IMR-90 (cell line): ENCODE data around the gene M6PR. TPM values are rescaled to one million over a fixed set of nuclear protein-coding genes. Genes with fewer than 3 reads are reported as not detected.
A peak's percentile ranks its signal among the peaks of the same experiment; 100 is the strongest.
"Not testable (repeated sequence)": the region's sequence is repeated elsewhere in the genome, so short reads cannot be mapped to it uniquely, and the experiment has no call there.

Experiments used
- ATAC-seq: fragments of 200-7000 bp; cut with Tn5 transposase; 2 replicates; pipeline ENCODE4 v1.9.1; 2020; ENCODE audit warnings: low read depth, mild to moderate bottlenecking, moderate library complexity
- BruUV-seq: library from RNA; stranded (reverse); fragments of 400-500 nt; replicated peaks from 2 replicates; lab custom pipeline; 2021; lab: Mats Ljungman, UMichigan
- CTCF ChIA-PET: fragments of 300-600 bp; formaldehyde crosslinking; extraction: SDS; loops from one replicate; lab custom pipeline; 2021; ENCODE audit warnings: antibody characterized with exemption; lab: Yijun Ruan, JAX
- POLR2A ChIA-PET: fragments of 300-600 bp; sonication (Branson Sonifier 250); formaldehyde crosslinking; loops from one replicate; lab custom pipeline; 2022; ENCODE audit warnings: antibody characterized with exemption; ENCODE audit not compliant: unreplicated experiment; lab: Charles Lee
- DNase-seq: peaks from one replicate; pipeline ENCODE4 v3.0.0; 2013
- H2AFZ ChIP-seq: replicated peaks from 2 replicates; pipeline ENCODE3; 2013; ENCODE audit warnings: low read length, mild to moderate bottlenecking; ENCODE audit not compliant: poor library complexity
- H2AK5ac ChIP-seq: 2 replicates; pipeline ENCODE4 v1.6.1; 2013; ENCODE audit warnings: low read depth, low read length, inconsistent platforms
- H2AK9ac ChIP-seq: replicated peaks from 2 replicates; pipeline ENCODE3; 2013; ENCODE audit warnings: mild to moderate bottlenecking, low read depth, low read length, moderate library complexity; ENCODE audit not compliant: poor library complexity
- H2BK120ac ChIP-seq: 2 replicates; pipeline ENCODE4 v1.6.1; 2013; ENCODE audit warnings: low read depth, low read length, inconsistent platforms
- H2BK15ac ChIP-seq: 3 replicates; pipeline ENCODE4 v1.6.1; 2013; ENCODE audit warnings: low read depth, low read length, inconsistent platforms
- H2BK20ac ChIP-seq: 2 replicates; pipeline ENCODE4 v1.6.1; 2013; ENCODE audit warnings: low read depth, mild to moderate bottlenecking, inconsistent platforms, low read length, moderate library complexity
- H2BK5ac ChIP-seq: 2 replicates; pipeline ENCODE4 v1.6.1; 2013; ENCODE audit warnings: mild to moderate bottlenecking, low read depth, low read length, inconsistent platforms; ENCODE audit not compliant: poor library complexity, severe bottlenecking
- H3K14ac ChIP-seq: replicated peaks from 2 replicates; pipeline ENCODE4 v1.6.1; 2013; ENCODE audit warnings: low read depth, low read length, inconsistent platforms
- H3K18ac ChIP-seq: 2 replicates; pipeline ENCODE4 v1.6.1; 2013; ENCODE audit warnings: low read depth, low read length, control low read depth
- H3K23ac ChIP-seq: 2 replicates; pipeline ENCODE4 v1.6.1; 2013; ENCODE audit warnings: low read depth, low read length, inconsistent platforms
- H3K27ac ChIP-seq: 2 replicates; pipeline ENCODE4 v1.5.1; 2013; ENCODE audit warnings: mild to moderate bottlenecking, control low read depth, low read length; ENCODE audit not compliant: insufficient read depth
- H3K27me3 ChIP-seq: 2 replicates; pipeline ENCODE4 v1.6.1; 2013; ENCODE audit warnings: low read length; ENCODE audit not compliant: control insufficient read depth, insufficient read depth
- H3K36me3 ChIP-seq: 2 replicates; pipeline ENCODE4 v1.6.1; 2013; ENCODE audit warnings: low read length, mixed read lengths; ENCODE audit not compliant: control insufficient read depth, insufficient read depth
- H3K4ac ChIP-seq: 2 replicates; pipeline ENCODE4 v1.6.1; 2013; ENCODE audit warnings: low read depth, low read length, inconsistent platforms
- H3K4me1 ChIP-seq: 2 replicates; pipeline ENCODE4 v1.6.1; 2013; ENCODE audit warnings: low read length, mixed read lengths; ENCODE audit not compliant: control insufficient read depth, insufficient read depth
- H3K4me2 ChIP-seq: 2 replicates; pipeline ENCODE4 v1.6.1; 2013; ENCODE audit warnings: low read depth, mild to moderate bottlenecking, control low read depth, low read length, moderate library complexity
- H3K4me3 ChIP-seq: 2 replicates; pipeline ENCODE4 v1.5.1; 2013; ENCODE audit warnings: low read depth, mild to moderate bottlenecking, control low read depth, low read length, moderate library complexity; ENCODE audit not compliant: insufficient read depth
- H3K56ac ChIP-seq: 2 replicates; pipeline ENCODE4 v1.6.1; 2013; ENCODE audit warnings: low read length, inconsistent platforms; ENCODE audit not compliant: insufficient read depth; ENCODE audit errors: extremely low read depth
- H3K79me1 ChIP-seq, 2 experiments: 2 replicates each; pipeline ENCODE4 v1.6.1; 2013; ENCODE audit warnings: low read length in 2 of 2, inconsistent platforms in 1 of 2, low read depth in 1 of 2
- H3K9ac ChIP-seq: 2 replicates; pipeline ENCODE4 v1.6.1; 2013; ENCODE audit warnings: low read depth, low read length, control low read depth
- H3K9me1 ChIP-seq: 2 replicates; pipeline ENCODE4 v1.6.1; 2013; ENCODE audit warnings: low read length, inconsistent platforms; ENCODE audit not compliant: insufficient read depth
- H3K9me3 ChIP-seq: 2 replicates; pipeline ENCODE4 v1.6.1; 2013; ENCODE audit warnings: low read length; ENCODE audit not compliant: control insufficient read depth, insufficient read depth
- H4K20me1 ChIP-seq: 2 replicates; pipeline ENCODE4 v1.6.1; 2013; ENCODE audit warnings: low read length, inconsistent platforms; ENCODE audit not compliant: insufficient read depth
- H4K5ac ChIP-seq: 2 replicates; pipeline ENCODE4 v1.6.1; 2013; ENCODE audit warnings: mild to moderate bottlenecking, low read depth, low read length, control low read depth
- H4K8ac ChIP-seq, 2 experiments: 2 replicates each; pipeline ENCODE4 v1.6.1; 2013; ENCODE audit warnings: low read depth in 2 of 2, low read length in 2 of 2, control low read depth in 1 of 2, inconsistent platforms in 1 of 2
- H4K91ac ChIP-seq: 2 replicates; pipeline ENCODE4 v1.6.1; 2013; ENCODE audit warnings: low read depth, low read length, inconsistent platforms; ENCODE audit not compliant: insufficient read depth
- MAFK ChIP-seq: IDR thresholded peaks from 2 replicates; pipeline ENCODE4 v1.6.1; 2012; ENCODE audit warnings: low read depth, low read length, improper control_type of control experiment
- WGBS, 2 experiments: methylation state at CpG; one replicate each; pipeline versions ENCODE4 v1.1.5 to v1.1.7; 2013; ENCODE audit warnings: missing lambda C conversion rate in 2 of 2; ENCODE audit not compliant: insufficient read length in 1 of 2; ENCODE audit errors: extremely low coverage in 2 of 2; 5-methylcytosine and 5-hydroxymethylcytosine counted together
- dilution Hi-C: fragments of 300-500 bp; cut with HindIII; formaldehyde crosslinking; loops from one replicate; pipeline ENCODE4 v1.14.3; 2018; ENCODE audit warnings: low sequenced_read_pairs; ENCODE audit not compliant: unreplicated experiment
- in situ Hi-C: fragments of 300-500 bp; cut with MboI; formaldehyde crosslinking; loops from 3 replicates; pipeline ENCODE4 v1.14.3; 2019; ENCODE audit warnings: low sequenced_read_pairs, inconsistent platforms, mixed read lengths
- intact Hi-C: fragments of 100-400 bp; cut with micrococcal nuclease; formaldehyde crosslinking; loops from 2 replicates; pipeline ENCODE4 v1.10.0; 2022
- polyA plus RNA-seq, 3 experiments: library from polyadenylated mRNA; depleted of rRNA; stranded (reverse); fragments of >200 nt; gene quantifications; 2 replicates each; pipeline ENCODE4 v1.2.3, GENCODE V29; 2012; ENCODE audit warnings: low replicate concordance in 1 of 3
- total RNA-seq: library from RNA; depleted of rRNA; stranded (reverse); fragments of >200 nt; gene quantifications from 2 replicates; pipeline ENCODE4 v1.2.3, GENCODE V29; 2012

The M6PR gene
- total and polyA plus RNA-seq, 2 of the 4 experiments (the other 2 are of a cell fraction), result 86.6 to 140 TPM

DNA sequence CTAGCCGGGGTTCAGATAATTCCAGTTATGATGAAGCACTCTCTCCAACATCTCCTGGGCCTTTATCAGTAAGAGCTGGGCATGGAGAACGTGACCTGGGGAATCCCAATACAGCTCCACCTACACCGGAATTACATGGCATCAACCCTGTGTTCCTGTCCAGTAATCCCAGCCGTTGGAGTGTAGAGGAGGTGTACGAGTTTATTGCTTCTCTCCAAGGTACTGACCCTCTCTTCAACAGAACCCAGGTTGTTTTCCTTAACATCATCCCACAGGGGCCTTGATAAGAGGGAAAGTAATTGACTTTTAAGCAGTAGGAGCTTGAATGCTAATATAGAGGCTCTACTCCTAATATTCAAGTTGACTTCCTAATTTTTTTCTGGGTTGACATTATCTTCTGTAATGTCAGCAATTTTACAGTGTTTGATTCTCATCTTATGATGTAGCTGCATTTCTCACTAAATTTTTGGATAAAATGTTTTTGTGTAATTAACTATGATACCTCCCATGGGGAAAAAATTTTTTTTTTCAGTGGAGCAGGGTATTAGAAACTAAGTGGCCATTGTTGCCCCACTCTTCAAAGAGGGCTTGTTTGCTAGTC, 11.5 kb downstream of the M6PR start:
- H3K36me3 ChIP-seq, result peaks cover 37% of the 10 kb centered on the region
- H3K27me3 ChIP-seq, H3K4ac ChIP-seq, H3K23ac ChIP-seq, H3K27ac ChIP-seq, H3K18ac ChIP-seq, ATAC-seq, H3K9me3 ChIP-seq, H3K56ac ChIP-seq, in situ Hi-C loops, H3K9me1 ChIP-seq, H2AK5ac ChIP-seq, H3K4me3 ChIP-seq, H4K20me1 ChIP-seq, DNase-seq, H3K4me1 ChIP-seq, H2BK120ac ChIP-seq, H2BK20ac ChIP-seq, H4K91ac ChIP-seq, dilution Hi-C loops, H2BK5ac ChIP-seq, H3K14ac ChIP-seq, H2AFZ ChIP-seq, H4K8ac ChIP-seq, H3K4me2 ChIP-seq, intact Hi-C loops, H2BK15ac ChIP-seq, H3K9ac ChIP-seq, H3K79me1 ChIP-seq, BruUV-seq, H4K5ac ChIP-seq, H2AK9ac ChIP-seq: not testable (repeated sequence)
- ChIA-PET CTCF (interaction anchor here (1.0 kb wide), 1 partner anchor 23 kb away, joined by 3 read pairs; the partner anchor contains the start of gene PHC1), POLR2A (interaction anchor here (0.6 kb wide), 1 partner anchor 160 kb away, joined by 3 read pairs; no protein-coding TSS in a partner anchor)
- no CpG with 5 or more reads among the region's 5 CpGs for WGBS, 2 experiments
- peak; percentile 70 for TF ChIP-seq MAFK
